NCI-H1694 (cell line): ENCODE results near the gene PRRC2B.
"Not testable (repeated sequence)": the region's sequence is repeated elsewhere in the genome, so short reads cannot be mapped to it uniquely, and the experiment has no call there.

Source experiments
- DNase-seq: peaks from one replicate; lab custom pipeline; 2025; lab: John Stamatoyannopoulos, UW

PRRC2B gene

DNA sequence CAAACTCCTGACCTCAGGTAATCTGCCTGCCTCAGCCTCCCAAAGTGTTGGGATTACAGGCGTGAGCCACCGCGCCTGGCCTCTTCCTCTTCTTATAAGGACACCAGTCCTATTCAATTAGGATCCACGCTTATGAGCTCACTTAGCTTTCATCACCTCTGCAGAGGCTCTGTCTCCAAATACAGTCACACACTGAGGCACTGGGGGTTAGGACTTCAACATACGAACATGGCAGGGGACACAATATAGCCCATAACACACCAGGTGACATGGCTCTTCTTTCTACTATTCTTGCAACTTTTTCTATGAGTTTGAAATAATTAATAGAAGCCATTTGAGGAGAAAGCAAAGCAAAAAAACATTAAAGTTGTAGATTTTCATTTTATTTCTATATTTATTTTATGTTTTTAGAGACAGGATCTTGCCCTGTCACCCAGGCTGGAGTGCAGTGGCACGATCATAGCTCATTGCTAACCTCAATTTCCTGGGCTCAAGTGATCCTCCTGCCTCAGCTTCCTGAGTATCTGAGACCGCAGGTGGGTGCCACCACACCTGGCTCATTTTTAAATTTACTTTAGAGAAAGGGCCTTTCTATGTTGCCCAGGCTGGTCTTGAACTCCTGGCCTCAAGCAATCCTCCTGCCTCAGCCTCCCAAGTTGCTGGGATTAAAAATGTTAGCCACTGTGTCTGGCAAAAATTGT is 145.5 kb downstream of the PRRC2B start:
- no peak for DNase-seq

DNA sequence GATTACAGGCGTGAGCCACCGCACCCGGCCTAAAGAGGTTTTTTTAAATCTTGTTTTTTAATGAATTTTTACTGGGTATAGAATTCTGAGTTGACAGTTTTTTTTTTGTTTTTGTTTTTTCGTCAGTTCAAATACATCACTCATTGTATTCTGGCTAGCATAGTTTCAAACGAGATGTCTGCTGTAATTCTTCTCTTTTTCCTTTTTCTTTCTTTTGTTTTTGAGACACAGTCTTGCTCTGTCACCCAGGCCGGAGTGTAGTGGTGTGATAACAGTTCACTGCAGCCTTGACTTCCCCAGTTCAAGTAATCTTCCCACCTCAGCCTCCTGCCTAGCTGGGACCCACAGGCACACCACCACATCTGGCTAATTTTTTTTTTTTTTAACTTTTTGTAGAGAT is 149.3 kb downstream of the PRRC2B start:
- no peak for DNase-seq

DNA sequence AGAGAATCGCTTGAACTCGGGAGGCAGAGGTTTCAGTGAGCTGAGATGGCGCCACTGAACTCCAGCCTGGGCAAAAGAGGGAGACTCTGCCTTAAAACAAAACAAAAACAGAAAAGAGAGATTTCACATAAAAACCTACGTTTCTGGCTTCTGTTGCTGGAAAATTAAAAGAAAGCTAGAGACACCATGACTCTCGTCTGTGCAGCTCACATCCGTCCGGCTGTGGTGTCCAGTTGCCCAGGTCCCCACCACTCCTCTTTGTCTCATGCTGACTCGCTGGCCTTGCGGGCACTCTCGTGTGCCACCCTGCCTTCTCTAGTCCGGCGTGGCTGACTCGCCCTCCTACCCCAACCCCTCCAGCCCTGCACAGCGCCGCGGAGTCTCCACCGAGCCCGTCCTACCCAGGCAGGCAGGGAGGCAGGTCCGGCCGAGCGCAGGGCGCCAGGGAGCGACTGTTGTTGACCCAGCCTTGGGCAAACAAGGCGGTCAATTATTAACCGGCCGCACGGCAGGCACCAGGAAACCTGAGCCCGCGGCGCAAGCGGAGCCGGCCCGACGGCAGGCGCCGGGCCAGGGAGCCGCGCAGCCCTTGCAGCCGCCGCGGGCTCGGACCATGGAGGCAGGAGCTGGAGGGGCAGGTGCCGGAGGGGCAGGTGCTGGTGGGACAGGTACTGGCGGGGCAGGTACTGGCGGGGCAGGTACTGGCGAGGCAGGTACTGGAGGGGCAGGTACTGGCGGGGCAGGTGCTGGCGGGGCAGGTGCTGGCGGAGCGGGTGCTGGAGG is 151.3 kb downstream of the PRRC2B start, which contains the start of gene PRRT1B:
Gene PRRT1B, plus strand, starts transcription at position 521 of the 783 bp plus-strand sequence. Its CDS starts 93 bp downstream, at position 614.
- no peak for DNase-seq

DNA sequence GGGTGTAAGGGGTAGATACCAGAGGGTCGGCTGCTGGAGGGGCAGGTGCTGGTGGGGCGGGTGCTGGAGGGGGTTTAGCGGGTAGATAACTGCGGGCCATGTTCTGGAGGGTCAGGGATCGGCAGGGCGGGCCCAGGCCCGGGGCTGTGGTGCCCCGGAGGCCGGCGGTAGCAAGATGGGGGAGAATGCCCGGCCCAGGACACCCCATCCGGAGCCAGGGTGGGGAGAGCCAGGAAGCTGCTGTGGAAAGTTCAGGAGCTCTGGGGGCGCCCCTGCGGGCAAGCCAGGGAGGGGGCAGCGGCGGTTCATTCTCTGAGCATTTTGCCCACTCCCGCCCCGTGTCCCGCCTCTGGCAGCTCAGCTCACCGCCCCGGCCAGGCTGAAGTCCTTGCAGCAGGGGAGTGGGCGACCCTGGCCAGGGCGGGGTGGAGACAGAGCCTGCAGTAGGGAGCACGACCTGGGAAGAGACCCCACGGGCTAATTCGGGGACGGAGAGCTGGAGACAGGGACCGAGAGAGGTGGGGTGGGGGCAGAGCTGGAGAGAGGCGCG is 152.0 kb downstream of the PRRC2B start:
- no peak for DNase-seq

DNA sequence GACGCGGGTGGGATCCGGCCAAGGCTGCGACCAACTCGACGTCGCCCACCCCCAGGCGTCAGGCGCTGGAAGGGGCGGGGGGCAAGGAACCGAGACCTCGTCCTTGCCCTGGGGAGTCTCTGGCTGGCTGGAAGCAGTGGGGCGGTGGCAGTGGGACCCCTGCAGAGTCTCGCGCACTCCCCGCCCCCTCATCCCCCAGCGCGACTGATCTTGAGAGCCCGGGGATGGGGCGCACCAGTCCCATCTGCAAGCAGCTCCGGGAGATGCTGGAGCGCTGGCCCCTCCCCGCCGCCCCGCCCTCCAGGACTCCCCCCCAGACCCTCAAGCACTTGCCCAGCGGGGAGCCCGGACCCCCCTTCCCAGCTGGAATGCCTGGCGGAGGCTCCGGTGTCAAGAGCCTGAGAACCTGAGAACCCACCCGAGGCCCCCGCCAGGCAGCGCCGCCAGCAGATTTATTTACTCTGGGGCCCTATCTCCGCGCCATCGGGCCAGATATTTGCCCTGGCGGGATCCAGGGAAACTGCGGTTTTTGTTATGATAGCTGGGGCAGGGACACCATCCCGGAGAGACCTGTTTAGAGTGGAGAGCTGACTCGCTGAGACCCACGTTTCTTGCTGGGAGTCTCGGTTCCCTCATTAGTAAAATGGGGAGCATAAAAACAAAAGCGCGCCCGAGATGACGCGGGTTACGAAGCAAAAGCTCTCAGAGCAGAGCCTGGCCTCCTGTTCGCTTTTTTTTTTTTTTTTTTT is 152.6 kb downstream of the PRRC2B start:
- peak; percentile 13 for DNase-seq

DNA sequence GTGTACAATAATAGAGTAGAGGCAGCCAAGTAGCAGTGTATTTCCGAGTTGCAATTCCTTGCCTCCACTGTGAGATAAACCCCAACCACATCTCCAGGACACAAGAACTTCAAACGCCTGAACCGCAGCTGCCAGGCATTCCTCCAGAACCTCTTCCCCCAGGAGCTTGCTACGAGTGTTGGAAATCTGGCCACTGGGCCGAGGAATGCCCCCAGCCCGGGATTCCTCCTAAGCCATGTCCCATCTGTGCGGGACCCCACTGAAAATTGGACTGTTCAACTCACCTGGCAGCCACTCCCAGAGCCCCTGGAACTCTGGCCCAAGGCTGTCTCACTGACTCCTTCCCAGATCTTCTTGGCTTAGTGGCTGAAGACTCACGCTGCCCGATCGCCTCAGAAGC is 155.3 kb downstream of the PRRC2B start:
- DNase-seq = not testable (repeated sequence)
